WTC11 (cell line): ENCODE measurements around the gene PDK1. TPM values are rescaled to one million over a fixed set of nuclear protein-coding genes. Genes with fewer than 3 reads are reported as not detected.

ENCODE experiments used
- ATAC-seq: fragments of 200-7000 bp; cut with Tn5 transposase; 2 replicates; pipeline ENCODE4 v1.10.0; 2021; ENCODE audit warnings: mild to moderate bottlenecking, moderate library complexity
- CTCF ChIA-PET: fragments of 300-600 bp; sonication (Branson Sonifier 250); formaldehyde crosslinking; loops from one replicate; lab custom pipeline; 2021; ENCODE audit warnings: antibody characterized with exemption; lab: Charles Lee
- POLR2A ChIA-PET: fragments of 350-600 bp; sonication (Branson Sonifier 250); formaldehyde crosslinking; loops from one replicate; lab custom pipeline; 2021; ENCODE audit warnings: antibody characterized with exemption; lab: Charles Lee
- DNase-seq: peaks from one replicate; pipeline ENCODE4 v3.0.0; 2021; ENCODE audit warnings: low spot score
- H3K27ac Mint-ChIP-seq: 2 replicates; pipeline ENCODE4 v1.8.0; 2021; ENCODE audit warnings: mixed read lengths
- H3K27me3 Mint-ChIP-seq: 2 replicates; pipeline ENCODE4 v1.8.0; 2021; ENCODE audit warnings: low read depth, mild to moderate bottlenecking, moderate library complexity, mixed read lengths
- H3K36me3 Mint-ChIP-seq: 2 replicates; pipeline ENCODE4 v1.8.0; 2021; ENCODE audit warnings: mixed read lengths
- H3K4me1 Mint-ChIP-seq: 2 replicates; pipeline ENCODE4 v1.8.0; 2022; ENCODE audit warnings: mixed read lengths
- H3K4me3 Mint-ChIP-seq: 2 replicates; pipeline ENCODE4 v1.8.0; 2021; ENCODE audit warnings: mild to moderate bottlenecking, moderate library complexity, mixed read lengths
- H3K9me3 Mint-ChIP-seq: 2 replicates; pipeline ENCODE4 v1.8.0; 2021; ENCODE audit warnings: mixed read lengths
- ATF1 ChIP-seq: sonication (generic); formaldehyde crosslinking; IDR thresholded peaks from 2 replicates; pipeline ENCODE4 v1.8.1; 2023; ENCODE audit warnings: mild to moderate bottlenecking, moderate library complexity, missing genetic modification reagents
- CREM ChIP-seq: sonication (generic); formaldehyde crosslinking; IDR thresholded peaks from 2 replicates; pipeline ENCODE4 v1.8.1; 2022; ENCODE audit warnings: mild to moderate bottlenecking, missing genetic modification reagents, moderate library complexity
- E2F1 ChIP-seq: sonication (generic); formaldehyde crosslinking; IDR thresholded peaks from 2 replicates; pipeline ENCODE4 v1.8.0; 2022; ENCODE audit warnings: mild to moderate bottlenecking, missing genetic modification reagents
- ELF4 ChIP-seq: sonication (generic); formaldehyde crosslinking; IDR thresholded peaks from 2 replicates; pipeline ENCODE4 v1.8.1; 2022; ENCODE audit warnings: low read depth, mild to moderate bottlenecking, moderate library complexity, missing genetic modification reagents
- ESRRA ChIP-seq: sonication (generic); formaldehyde crosslinking; IDR thresholded peaks from 2 replicates; pipeline ENCODE4 v1.8.1; 2022; ENCODE audit warnings: mild to moderate bottlenecking, missing genetic modification reagents, borderline replicate concordance
- GTF2I ChIP-seq: fragments of 250-450 bp; sonication (Bioruptor Pico); conservative IDR thresholded peaks from 2 replicates; pipeline ENCODE4 v1.4.0; 2021; ENCODE audit warnings: mild to moderate bottlenecking
- IRF2 ChIP-seq: sonication (generic); formaldehyde crosslinking; IDR thresholded peaks from 2 replicates; pipeline ENCODE4 v1.8.0; 2022; ENCODE audit warnings: low read depth, missing genetic modification reagents, borderline replicate concordance
- KAT7 ChIP-seq: sonication (generic); formaldehyde crosslinking; IDR thresholded peaks from 2 replicates; pipeline ENCODE4 v1.8.1; 2023; ENCODE audit warnings: missing genetic modification reagents, mild to moderate bottlenecking, borderline replicate concordance
- MAX ChIP-seq: sonication (generic); formaldehyde crosslinking; IDR thresholded peaks from 2 replicates; pipeline ENCODE4 v1.8.0; 2022; ENCODE audit warnings: mild to moderate bottlenecking, missing genetic modification reagents
- NFE2L1 ChIP-seq: sonication (generic); formaldehyde crosslinking; IDR thresholded peaks from 2 replicates; pipeline ENCODE4 v1.8.1; 2023; ENCODE audit warnings: missing genetic modification reagents
- NR1H2 ChIP-seq: sonication (generic); formaldehyde crosslinking; IDR thresholded peaks from 2 replicates; pipeline ENCODE4 v1.9.0; 2021; ENCODE audit warnings: mild to moderate bottlenecking, moderate library complexity, missing genetic modification reagents
- NR3C1 ChIP-seq: sonication (generic); formaldehyde crosslinking; conservative IDR thresholded peaks from 2 replicates; pipeline ENCODE4 v1.8.1; 2023; ENCODE audit warnings: low read depth, mild to moderate bottlenecking, missing genetic modification reagents
- SOX15 ChIP-seq: fragments of 250-450 bp; sonication (Bioruptor Pico); IDR thresholded peaks from 2 replicates; pipeline ENCODE4 v1.9.0; 2021; ENCODE audit warnings: mild to moderate bottlenecking
- SP1 ChIP-seq: sonication (generic); formaldehyde crosslinking; conservative IDR thresholded peaks from 2 replicates; pipeline ENCODE4 v1.8.1; 2022; ENCODE audit warnings: missing genetic modification reagents
- ZBTB43 ChIP-seq: sonication (generic); formaldehyde crosslinking; IDR thresholded peaks from 2 replicates; pipeline ENCODE4 v1.8.1; 2023; ENCODE audit warnings: mild to moderate bottlenecking, missing genetic modification reagents
- ZNF416 ChIP-seq: fragments of 250-450 bp; sonication (Bioruptor Pico); IDR thresholded peaks from 2 replicates; pipeline ENCODE4 v1.9.0; 2021; ENCODE audit warnings: mild to moderate bottlenecking, inconsistent platforms
- ZNF512 ChIP-seq: sonication (generic); formaldehyde crosslinking; IDR thresholded peaks from 2 replicates; pipeline ENCODE4 v1.8.1; 2022; ENCODE audit warnings: missing genetic modification reagents, borderline replicate concordance
- total RNA-seq: library from RNA; stranded (reverse); gene quantifications from 3 replicates; pipeline ENCODE4 v1.2.3, GENCODE V29; 2021
- TF ChIP-seq, protein P1 (sequence below): sonication (generic); formaldehyde crosslinking; IDR thresholded peaks from 2 replicates; pipeline ENCODE4 v1.8.1; 2023; ENCODE audit warnings: mild to moderate bottlenecking, missing genetic modification reagents, borderline replicate concordance
- TF ChIP-seq, protein P2 (sequence below): fragments of 250-450 bp; sonication (Bioruptor Pico); IDR thresholded peaks from 2 replicates; pipeline ENCODE4 v1.9.0; 2021; ENCODE audit warnings: mild to moderate bottlenecking
- TF ChIP-seq, protein P3 (sequence below): fragments of 250-450 bp; sonication (Bioruptor Pico); IDR thresholded peaks from 2 replicates; pipeline ENCODE4 v2.1.2; 2022; ENCODE audit warnings: mild to moderate bottlenecking, moderate library complexity

Gene PDK1
- total RNA-seq, 1 experiment from 2014 or later = 22.9 TPM

- ChIA-PET CTCF (interaction anchor here (3.1 kb wide), 1 partner anchor 46 kb away, joined by 14 read pairs; no protein-coding TSS in a partner anchor), POLR2A (interaction anchor here (0.5 kb wide), 1 partner anchor 17 kb away, joined by 4 read pairs; no protein-coding TSS in a partner anchor)
- peaks cover 27% of the 10 kb centered on the region for H3K9me3 Mint-ChIP-seq
Measured at GRCh38 chr2:172628085-172628484, 72.2 kb downstream of the PDK1 start.

DNA sequence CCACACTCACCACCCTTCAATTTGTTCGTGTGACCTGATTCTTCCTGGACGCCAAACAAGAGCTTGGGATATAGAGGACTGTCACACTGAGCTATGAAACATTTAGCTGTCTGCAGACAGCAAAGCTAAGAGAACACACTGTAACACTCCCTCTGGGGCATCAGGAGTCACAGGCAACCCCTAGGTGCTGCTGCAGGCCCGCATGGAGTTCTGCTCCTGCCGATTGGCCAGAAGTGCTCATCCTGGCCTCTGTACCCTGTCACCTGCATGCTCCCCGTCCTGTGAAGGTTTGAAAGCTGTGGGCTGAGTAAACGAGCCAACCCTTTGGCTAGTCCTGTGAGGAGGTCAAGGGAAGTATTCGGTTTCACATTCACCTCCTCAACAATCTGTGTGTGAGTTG lies 73.7 kb downstream of the PDK1 start:
- ChIA-PET POLR2A (no interaction called here), CTCF (interaction anchor here (0.8 to 1.4 kb wide), 2 partner anchors 45 to 101 kb away, joined by 3 to 10 read pairs; no protein-coding TSS in a partner anchor)
- Mint-ChIP-seq H3K4me3 (no peak overlapping the region), H3K9me3 (peaks cover 12% of the 10 kb centered on the region), H3K27me3 (no peaks in the 10 kb centered on the region), H3K4me1 (no peaks in the 10 kb centered on the region), H3K27ac (no peak overlapping the region), H3K36me3 (peaks cover 18% of the 10 kb centered on the region)
- peak; percentile 56; the same call in 1 of the 2 replicates for ATAC-seq
- TF ChIP-seq, protein P1, sequence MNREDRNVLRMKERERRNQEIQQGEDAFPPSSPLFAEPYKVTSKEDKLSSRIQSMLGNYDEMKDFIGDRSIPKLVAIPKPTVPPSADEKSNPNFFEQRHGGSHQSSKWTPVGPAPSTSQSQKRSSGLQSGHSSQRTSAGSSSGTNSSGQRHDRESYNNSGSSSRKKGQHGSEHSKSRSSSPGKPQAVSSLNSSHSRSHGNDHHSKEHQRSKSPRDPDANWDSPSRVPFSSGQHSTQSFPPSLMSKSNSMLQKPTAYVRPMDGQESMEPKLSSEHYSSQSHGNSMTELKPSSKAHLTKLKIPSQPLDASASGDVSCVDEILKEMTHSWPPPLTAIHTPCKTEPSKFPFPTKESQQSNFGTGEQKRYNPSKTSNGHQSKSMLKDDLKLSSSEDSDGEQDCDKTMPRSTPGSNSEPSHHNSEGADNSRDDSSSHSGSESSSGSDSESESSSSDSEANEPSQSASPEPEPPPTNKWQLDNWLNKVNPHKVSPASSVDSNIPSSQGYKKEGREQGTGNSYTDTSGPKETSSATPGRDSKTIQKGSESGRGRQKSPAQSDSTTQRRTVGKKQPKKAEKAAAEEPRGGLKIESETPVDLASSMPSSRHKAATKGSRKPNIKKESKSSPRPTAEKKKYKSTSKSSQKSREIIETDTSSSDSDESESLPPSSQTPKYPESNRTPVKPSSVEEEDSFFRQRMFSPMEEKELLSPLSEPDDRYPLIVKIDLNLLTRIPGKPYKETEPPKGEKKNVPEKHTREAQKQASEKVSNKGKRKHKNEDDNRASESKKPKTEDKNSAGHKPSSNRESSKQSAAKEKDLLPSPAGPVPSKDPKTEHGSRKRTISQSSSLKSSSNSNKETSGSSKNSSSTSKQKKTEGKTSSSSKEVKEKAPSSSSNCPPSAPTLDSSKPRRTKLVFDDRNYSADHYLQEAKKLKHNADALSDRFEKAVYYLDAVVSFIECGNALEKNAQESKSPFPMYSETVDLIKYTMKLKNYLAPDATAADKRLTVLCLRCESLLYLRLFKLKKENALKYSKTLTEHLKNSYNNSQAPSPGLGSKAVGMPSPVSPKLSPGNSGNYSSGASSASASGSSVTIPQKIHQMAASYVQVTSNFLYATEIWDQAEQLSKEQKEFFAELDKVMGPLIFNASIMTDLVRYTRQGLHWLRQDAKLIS (CRISPR knock-in tag) = no peak
- TF ChIP-seq ESRRA (CRISPR knock-in tag) = no peak
- TF ChIP-seq ELF4 = no peak
- TF ChIP-seq SOX15 (CRISPR knock-in tag) = no peak
- TF ChIP-seq ZNF512 (CRISPR knock-in tag) = no peak
- TF ChIP-seq ZBTB43 (CRISPR knock-in tag) = no peak
- TF ChIP-seq, protein P2, sequence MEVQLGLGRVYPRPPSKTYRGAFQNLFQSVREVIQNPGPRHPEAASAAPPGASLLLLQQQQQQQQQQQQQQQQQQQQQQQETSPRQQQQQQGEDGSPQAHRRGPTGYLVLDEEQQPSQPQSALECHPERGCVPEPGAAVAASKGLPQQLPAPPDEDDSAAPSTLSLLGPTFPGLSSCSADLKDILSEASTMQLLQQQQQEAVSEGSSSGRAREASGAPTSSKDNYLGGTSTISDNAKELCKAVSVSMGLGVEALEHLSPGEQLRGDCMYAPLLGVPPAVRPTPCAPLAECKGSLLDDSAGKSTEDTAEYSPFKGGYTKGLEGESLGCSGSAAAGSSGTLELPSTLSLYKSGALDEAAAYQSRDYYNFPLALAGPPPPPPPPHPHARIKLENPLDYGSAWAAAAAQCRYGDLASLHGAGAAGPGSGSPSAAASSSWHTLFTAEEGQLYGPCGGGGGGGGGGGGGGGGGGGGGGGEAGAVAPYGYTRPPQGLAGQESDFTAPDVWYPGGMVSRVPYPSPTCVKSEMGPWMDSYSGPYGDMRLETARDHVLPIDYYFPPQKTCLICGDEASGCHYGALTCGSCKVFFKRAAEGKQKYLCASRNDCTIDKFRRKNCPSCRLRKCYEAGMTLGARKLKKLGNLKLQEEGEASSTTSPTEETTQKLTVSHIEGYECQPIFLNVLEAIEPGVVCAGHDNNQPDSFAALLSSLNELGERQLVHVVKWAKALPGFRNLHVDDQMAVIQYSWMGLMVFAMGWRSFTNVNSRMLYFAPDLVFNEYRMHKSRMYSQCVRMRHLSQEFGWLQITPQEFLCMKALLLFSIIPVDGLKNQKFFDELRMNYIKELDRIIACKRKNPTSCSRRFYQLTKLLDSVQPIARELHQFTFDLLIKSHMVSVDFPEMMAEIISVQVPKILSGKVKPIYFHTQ (CRISPR knock-in tag) = no peak
- no peak for TF ChIP-seq IRF2 (CRISPR knock-in tag)
- no peak for TF ChIP-seq SP1
- TF ChIP-seq NR1H2 (CRISPR knock-in tag) = no peak
- TF ChIP-seq KAT7 (CRISPR knock-in tag) = no peak
- DNase-seq = no peak

More at GRCh38 chr2:172628085-172628484, 72.2 kb downstream of the PDK1 start:
- Mint-ChIP-seq H3K4me3 (no peak overlapping the region), H3K4me1 (no peaks in the 10 kb centered on the region), H3K36me3 (peaks cover 33% of the 10 kb centered on the region), H3K27me3 (no peaks in the 10 kb centered on the region), H3K27ac (no peak overlapping the region)
- TF ChIP-seq ZNF416 (CRISPR knock-in tag) (no peak), E2F1 (no peak), NR3C1 (CRISPR knock-in tag) (no peak), MAX (CRISPR knock-in tag) (no peak), GTF2I (no peak), ELF4 (no peak), ATF1 (CRISPR knock-in tag) (no peak), NFE2L1 (CRISPR knock-in tag) (no peak), IRF2 (CRISPR knock-in tag) (no peak), CREM (CRISPR knock-in tag) (no peak)
- TF ChIP-seq, protein P3, sequence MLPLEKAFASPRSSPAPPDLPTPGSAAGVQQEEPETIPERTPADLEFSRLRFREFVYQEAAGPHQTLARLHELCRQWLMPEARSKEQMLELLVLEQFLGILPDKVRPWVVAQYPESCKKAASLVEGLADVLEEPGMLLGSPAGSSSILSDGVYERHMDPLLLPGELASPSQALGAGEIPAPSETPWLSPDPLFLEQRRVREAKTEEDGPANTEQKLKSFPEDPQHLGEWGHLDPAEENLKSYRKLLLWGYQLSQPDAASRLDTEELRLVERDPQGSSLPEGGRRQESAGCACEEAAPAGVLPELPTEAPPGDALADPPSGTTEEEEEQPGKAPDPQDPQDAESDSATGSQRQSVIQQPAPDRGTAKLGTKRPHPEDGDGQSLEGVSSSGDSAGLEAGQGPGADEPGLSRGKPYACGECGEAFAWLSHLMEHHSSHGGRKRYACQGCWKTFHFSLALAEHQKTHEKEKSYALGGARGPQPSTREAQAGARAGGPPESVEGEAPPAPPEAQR = no peak
- ATAC-seq (no peak), DNase-seq (no peak)
